ENCODE measurements around the gene SLC30A2.
"Not testable (repeated sequence)": the region's sequence is repeated elsewhere in the genome, so short reads cannot be mapped to it uniquely, and the experiment has no call there.

Gene SLC30A2

GRCh38 chr1:26045722-26046245 is at the start of gene SLC30A2:
Gene SLC30A2 (minus strand): TSS chr1:26046118. CDS start chr1:26045896, 222 bp downstream.
- FAIRE-seq: no peak

- FAIRE-seq: no peak
Measured at GRCh38 chr1:26094677-26095383, 48.9 kb upstream of the SLC30A2 start.

GRCh38 chr1:26094076-26094669 is 48.3 kb upstream of the SLC30A2 start:
- FAIRE-seq: no peak

DNA sequence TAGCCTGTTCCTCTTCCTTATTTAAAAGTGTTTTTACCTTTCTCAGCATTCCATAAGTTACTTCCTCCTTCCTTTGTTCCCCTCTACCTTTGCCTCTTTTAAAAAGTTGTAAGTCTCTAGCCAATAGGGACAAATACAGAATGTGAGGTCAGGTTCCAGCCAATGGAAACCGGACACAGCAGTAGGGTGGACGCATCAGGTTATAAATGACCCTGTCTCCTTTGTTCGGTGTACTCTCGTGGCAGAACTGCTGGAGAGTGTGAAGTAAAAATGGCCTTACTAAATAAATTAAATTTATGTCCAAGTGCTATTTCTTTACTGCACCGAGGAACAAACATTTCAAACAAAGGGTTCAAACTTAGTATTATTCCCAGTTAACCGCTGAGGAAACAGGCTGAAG is 47.7 kb upstream of the SLC30A2 start:
- FAIRE-seq: not testable (repeated sequence)

- FAIRE-seq: no peak
Measured at GRCh38 chr1:26092422-26092821, 46.5 kb upstream of the SLC30A2 start.

- no peak for FAIRE-seq
Measured at GRCh38 chr1:26090893-26091292, 45.0 kb upstream of the SLC30A2 start.

GRCh38 chr1:26089125-26089524 is 43.2 kb upstream of the SLC30A2 start:
- no peak for FAIRE-seq

DNA sequence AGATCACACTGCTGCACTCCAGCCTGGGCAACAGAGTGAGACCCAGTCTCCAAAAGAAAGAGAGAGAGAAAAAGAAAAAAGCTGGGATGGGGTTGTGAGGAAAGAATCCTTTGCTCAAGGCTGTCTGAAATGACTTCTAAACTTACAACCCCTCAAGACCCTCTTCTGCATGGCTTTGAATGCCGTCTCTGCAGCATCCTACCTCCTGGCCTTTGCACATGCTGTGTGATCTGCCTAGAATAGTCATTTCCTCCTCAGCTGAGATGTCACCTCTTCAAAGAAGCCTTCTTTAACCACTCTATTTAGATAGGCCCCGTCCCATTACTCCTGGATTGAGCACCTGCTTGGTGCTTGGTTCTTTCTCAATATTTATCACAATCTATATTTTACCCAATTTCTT is 38.9 kb upstream of the SLC30A2 start:
- FAIRE-seq: no peak

DNA sequence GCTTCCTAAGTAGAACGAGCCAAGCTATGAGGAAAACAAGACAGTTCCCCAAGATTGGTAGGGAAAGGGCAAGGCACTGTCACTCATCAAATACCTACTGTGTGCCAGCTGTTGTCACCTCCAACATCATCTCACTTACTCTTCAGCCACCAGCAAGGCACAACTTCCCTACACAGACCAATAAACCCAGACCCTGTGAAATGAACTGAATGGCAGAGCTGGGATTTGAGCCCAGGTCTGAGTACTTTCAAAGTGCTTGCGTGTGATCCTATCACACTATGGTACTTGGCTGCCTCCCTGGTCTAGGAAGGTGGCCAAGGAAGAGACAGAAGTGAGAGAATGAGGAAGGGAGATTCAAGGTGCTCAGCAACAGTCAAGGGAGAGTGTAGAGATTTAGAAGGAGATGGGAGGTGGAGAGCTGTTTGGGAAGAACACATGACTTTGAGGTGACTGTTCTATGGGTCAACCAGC is 38.2 kb upstream of the SLC30A2 start:
- no peak for FAIRE-seq

GRCh38 chr1:26083208-26083607 is 37.3 kb upstream of the SLC30A2 start:
- FAIRE-seq: no peak

GRCh38 chr1:26082020-26082350 is 36.1 kb upstream of the SLC30A2 start:
- no peak for FAIRE-seq

DNA sequence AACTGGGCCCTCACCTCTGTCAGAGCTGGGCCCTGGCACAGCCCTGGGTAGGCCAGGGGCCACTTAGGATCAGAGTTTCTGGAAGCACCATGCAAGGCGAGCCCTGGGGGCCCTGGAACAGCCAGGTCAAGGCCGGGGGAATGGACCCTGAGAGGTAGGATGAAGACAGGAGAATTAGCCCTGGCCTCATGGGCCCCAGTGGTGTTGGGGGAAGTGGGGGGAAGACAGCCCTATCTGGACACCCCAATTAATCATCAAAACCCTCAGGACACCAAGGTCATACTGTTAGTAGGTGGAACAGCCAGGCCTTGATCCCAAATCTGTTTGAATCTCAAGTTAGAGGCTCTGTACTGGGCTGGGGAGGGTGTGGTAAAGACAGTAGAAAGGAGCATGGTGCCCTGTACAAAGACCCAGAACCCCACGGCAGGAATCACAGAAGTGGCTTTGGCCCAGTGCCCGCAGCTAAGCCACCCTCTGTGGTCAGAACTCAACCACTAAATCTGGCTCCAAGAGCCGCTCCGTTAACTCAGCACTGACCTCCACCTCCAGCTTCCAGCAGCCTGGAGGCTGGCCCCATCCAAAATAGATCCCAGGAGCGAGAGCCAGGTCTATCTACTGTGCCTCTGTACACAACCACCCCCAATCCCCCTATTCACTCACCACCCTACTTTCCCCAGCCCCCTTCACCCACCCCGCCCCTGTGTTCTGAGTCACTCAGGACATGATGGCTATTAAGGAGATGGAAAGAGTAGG is 35.5 kb upstream of the SLC30A2 start:
- FAIRE-seq: no peak

DNA sequence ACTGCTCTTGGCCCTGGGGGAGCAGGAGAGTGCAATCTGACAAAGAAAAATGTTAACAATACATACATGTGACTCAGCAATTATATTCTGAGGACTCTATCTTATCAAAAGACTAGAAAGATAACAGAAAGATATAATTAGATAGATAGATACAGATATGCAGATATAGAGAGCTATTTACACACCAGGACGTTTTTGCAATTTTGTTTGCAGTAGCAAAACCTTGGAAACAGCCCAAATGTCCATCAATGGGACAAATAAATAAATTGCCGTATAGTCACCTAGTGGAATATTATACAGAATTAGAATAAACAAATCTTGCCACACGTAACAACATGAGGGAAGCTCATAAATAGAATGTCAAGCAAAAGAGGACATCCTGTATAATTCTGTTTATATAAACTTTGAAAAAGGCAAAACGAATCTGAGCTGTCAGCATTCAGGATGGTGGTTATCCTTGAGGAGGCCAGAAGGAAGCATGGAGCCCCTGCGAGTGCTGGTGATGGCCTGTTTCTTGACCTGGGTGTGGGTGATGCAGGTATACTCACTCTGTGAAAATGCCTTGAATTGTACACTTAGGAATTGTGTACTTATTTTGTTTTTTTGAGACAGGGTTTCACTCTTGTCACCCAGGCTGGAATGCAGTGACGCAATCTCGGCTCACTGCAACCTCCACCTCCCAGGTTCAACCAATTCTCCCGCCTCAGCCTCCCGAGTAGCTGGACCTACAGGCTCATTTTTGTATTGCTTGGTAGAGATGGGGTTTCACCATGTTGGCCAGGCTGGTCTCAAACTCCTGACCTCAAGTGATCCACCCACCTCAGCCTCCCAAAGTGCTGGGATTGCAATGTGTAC is 34.3 kb upstream of the SLC30A2 start:
- no peak for FAIRE-seq

GRCh38 chr1:26079178-26079563 is 33.3 kb upstream of the SLC30A2 start:
- FAIRE-seq: no peak

GRCh38 chr1:26078286-26079177 is 32.6 kb upstream of the SLC30A2 start:
- no peak for FAIRE-seq

DNA sequence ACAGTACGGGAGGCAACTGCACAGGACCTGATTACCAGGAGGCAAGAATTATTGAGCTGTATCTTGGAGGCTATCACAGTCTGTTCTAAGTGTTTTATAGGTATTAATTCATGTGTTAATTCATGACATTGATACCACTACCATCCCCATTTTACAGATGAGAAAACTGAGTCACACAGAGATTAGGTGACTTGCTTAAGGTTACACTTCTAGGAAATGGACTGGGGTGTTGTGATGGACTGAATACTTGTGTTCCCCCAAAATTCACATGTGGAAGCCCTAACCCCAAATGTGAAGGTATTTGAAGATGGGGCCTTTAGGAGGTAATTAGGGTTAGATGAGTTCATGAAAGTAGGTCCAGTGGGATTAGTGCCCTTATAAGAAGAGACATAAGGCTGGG is 31.6 kb upstream of the SLC30A2 start:
- no peak for FAIRE-seq

DNA sequence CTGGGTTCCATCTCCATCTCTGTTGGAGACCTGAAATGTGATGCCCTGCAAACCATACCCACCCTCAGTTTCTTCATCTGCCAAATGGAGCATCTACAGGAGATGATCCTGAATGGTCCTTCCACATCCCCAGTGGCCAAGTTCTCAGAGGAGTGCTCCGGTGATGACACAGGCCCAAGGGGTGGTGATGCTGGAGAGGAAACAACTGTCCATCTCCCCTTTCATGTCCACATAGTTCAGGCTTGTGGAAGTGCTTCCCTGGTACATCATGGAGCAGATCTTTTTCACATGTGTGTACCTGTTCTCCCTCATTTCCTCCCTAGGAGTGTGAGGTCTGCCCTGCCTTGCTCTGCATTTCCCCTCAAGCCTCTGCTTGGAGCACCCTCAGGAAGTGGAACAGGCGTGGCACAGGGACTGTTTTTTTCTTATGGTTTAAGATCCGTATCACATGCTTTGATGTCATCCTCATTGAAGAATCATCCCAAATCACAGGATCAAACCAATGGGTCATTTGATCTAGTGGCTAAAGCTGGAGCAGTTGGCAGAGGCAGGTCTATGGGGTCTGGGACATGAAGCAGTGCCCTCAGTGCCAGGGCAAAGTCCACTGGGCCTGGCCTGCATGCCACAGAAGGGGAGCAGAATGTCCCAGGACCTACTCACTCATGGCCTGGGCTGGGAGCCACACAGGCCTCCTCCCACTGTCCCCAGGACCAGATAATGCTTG is 29.7 kb upstream of the SLC30A2 start:
- no peak for FAIRE-seq

- no peak for FAIRE-seq
Measured at GRCh38 chr1:26072305-26072704, 26.4 kb upstream of the SLC30A2 start.

DNA sequence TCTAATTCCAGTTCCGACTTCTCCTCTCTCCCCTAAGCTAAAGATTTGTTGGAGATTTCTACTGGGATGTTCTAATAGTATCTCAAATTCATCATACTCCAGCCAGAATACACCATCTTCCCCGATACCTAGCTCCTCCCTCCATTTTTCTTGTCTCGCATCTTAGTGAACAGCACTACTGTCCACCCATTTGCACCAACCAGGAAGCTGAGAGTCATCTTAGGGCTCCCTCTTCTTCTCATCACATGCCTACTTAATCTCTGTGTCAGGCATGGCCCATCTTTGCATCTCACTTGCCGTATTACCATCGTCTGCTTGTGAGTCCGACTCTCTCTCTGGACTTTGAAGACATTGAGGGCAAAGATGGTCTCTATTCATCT is 25.0 kb upstream of the SLC30A2 start:
- no peak for FAIRE-seq

- FAIRE-seq: no peak
Measured at GRCh38 chr1:26070296-26070962, 24.5 kb upstream of the SLC30A2 start.

DNA sequence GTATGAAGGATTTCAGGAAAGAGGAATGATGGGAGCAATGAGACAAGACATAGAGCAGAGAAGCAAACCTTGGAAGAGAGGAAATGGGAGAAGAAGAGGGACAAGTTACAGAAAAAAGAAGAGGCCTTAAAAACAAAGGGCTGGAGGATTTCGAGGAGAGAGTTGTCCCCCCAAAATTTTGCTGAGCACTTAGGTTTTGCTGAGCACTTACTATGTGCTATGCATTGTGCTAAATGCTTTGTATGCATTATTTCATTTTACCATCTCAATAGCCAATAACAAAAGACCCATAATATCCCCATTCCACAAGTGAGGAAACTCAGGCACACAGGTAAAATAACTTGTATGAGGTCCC is 24.0 kb upstream of the SLC30A2 start:
- FAIRE-seq: no peak
